ENCODE results near the gene AP1G1. TPM values are rescaled to one million over a fixed set of nuclear protein-coding genes. Genes with fewer than 3 reads are reported as not detected.

Gene AP1G1
- total RNA-seq, 2 experiments from 2014 or later: 65.9 to 66.9 TPM

DNA sequence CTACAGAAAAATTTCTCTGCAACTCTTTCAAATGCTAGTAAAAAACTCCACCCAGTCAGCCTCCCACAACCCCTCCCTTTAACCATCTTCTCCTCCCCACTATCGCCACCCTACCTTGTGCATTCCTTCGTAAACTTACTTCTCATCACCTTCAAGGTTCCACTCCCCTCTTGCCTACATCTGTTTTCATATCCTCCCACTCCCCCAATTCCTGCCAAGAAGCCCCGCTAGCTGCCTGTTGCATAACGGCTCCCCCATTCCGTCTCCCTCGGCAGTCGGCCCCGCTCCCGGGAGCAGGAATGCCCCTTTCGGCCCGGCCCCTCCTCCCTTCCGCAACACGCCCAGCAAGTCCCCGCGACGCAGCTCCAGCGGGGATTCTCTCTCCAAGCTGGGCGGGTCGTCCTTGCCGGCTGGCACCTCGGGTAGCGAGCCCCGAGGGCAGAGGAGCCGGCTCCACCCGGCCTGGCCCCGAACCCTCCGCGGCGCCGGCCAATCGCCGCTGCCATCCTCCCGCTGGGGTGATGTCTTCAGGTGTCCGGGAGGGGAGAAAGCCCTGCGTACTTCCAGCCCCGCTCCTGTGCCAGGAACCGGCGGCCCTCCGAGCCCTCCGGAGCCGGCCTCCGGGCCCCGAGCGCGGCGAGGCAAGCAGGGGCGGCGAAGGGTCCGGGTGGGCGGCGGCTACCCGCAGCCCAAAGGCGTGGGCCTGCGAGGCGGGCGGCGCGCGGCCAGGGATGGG, 85.7 kb downstream of the AP1G1 start:
- Mint-ChIP-seq H3K4me1 (ENCODE audit: low read depth) (peaks cover 15% of the 10 kb centered on the region), H3K4me3 (peak overlapping the region; percentile 94), H3K27me3 (peaks cover 7% of the 10 kb centered on the region), H3K36me3 (no peaks in the 10 kb centered on the region), H3K9me3 (no peaks in the 10 kb centered on the region), H3K27ac (peak overlapping the region; percentile 84)
- ChIA-PET CTCF (interaction anchor here (0.9 to 1.4 kb wide), 2 partner anchors 73 to 160 kb away, joined by 4 read pairs; no protein-coding TSS in a partner anchor), POLR2A (interaction anchor here (1.6 kb wide), 1 partner anchor 160 kb away, joined by 5 read pairs; no protein-coding TSS in a partner anchor)
- DNase-seq: peak; percentile 71
- intact Hi-C loops (cut with micrococcal nuclease): loop anchor here (1.0 to 10.0 kb wide), 5 partner anchors 159 to 369 kb away; partner anchors contain the start of genes DHODH, DHX38, IST1 and TXNL4B

GRCh38 chr16:71721066-71721740, 87.4 kb downstream of the AP1G1 start:
- Mint-ChIP-seq H3K27me3 (peaks cover 7% of the 10 kb centered on the region), H3K27ac (no peak overlapping the region), H3K9me3 (no peaks in the 10 kb centered on the region), H3K4me3 (no peak overlapping the region), H3K36me3 (no peaks in the 10 kb centered on the region), H3K4me1 (ENCODE audit: low read depth) (peaks cover 15% of the 10 kb centered on the region)
- ChIA-PET POLR2A (no interaction called here), CTCF (interaction anchor here (0.6 to 1.2 kb wide), 3 partner anchors 111 to 310 kb away, joined by 3 read pairs; no protein-coding TSS in a partner anchor)
- intact Hi-C loops (cut with micrococcal nuclease): loop anchor here (5.0 to 10.0 kb wide), 2 partner anchors 256 to 371 kb away; partner anchors contain the start of genes DHX38, TXNL4B and ZNF23
- DNase-seq: no peak

- no peak overlapping the region for H3K4me3 Mint-ChIP-seq
- no peak overlapping the region for H3K27ac Mint-ChIP-seq
- ChIA-PET CTCF (interaction anchor here (0.9 kb wide), 1 partner anchor 102 kb away, joined by 4 read pairs; no protein-coding TSS in a partner anchor), POLR2A (no interaction called here)
- peaks cover 2% of the 10 kb centered on the region for H3K36me3 Mint-ChIP-seq
- no peaks in the 10 kb centered on the region for H3K9me3 Mint-ChIP-seq
- no peak for DNase-seq
- H3K27me3 Mint-ChIP-seq: no peaks in the 10 kb centered on the region
- intact Hi-C loops (cut with micrococcal nuclease): no loop called here
- H3K4me1 Mint-ChIP-seq (ENCODE audit: low read depth): peaks cover 5% of the 10 kb centered on the region
Observed at GRCh38 chr16:71712501-71712900, 96.1 kb downstream of the AP1G1 start.

- CTCF ChIA-PET: no interaction called here
- peaks cover 2% of the 10 kb centered on the region for H3K36me3 Mint-ChIP-seq
- peaks cover 5% of the 10 kb centered on the region for H3K4me1 Mint-ChIP-seq (ENCODE audit: low read depth)
- H3K9me3 Mint-ChIP-seq: no peaks in the 10 kb centered on the region
- H3K4me3 Mint-ChIP-seq: no peak overlapping the region
- peak; percentile 22 for DNase-seq
- H3K27me3 Mint-ChIP-seq: no peaks in the 10 kb centered on the region
- intact Hi-C loops (cut with micrococcal nuclease): no loop called here
- no peak overlapping the region for H3K27ac Mint-ChIP-seq
- POLR2A ChIA-PET: no interaction called here
Observed at GRCh38 chr16:71711789-71712188, 96.8 kb downstream of the AP1G1 start.

DNA sequence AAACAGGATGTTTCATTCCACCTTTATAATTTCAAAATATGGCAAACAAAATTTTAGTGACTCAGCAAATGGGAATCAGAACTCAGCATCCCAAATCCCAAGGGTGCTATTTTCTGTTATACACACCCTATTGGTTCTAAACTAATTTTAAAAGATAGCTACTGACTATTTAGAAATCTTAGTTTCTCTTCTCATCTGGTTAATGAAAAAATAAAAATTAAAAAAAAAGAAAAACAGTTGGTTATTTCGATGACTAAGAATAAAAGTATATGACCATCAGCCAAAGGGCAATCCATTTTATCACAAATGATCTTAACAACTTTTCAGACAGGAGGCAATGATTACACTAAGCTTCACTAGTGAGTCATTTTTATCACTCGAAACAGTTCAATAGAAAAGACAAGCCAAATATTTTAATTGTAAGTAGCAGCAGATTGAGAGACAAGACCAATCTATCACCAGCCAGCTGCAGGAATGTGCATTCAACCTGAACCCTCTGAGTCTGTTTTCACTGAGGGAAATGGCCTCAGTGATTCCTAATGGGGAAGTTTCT, 99.3 kb downstream of the AP1G1 start:
- Mint-ChIP-seq H3K4me3 (no peak overlapping the region), H3K27me3 (no peaks in the 10 kb centered on the region), H3K36me3 (peaks cover 2% of the 10 kb centered on the region), H3K4me1 (ENCODE audit: low read depth) (peaks cover 5% of the 10 kb centered on the region), H3K27ac (no peak overlapping the region), H3K9me3 (no peaks in the 10 kb centered on the region)
- intact Hi-C loops (cut with micrococcal nuclease): no loop called here
- CTCF ChIA-PET: no interaction called here
- POLR2A ChIA-PET: no interaction called here
- no peak for DNase-seq

- H3K4me1 Mint-ChIP-seq (ENCODE audit: low read depth): peaks cover 5% of the 10 kb centered on the region
- POLR2A ChIA-PET: no interaction called here
- H3K27ac Mint-ChIP-seq: no peak overlapping the region
- H3K4me3 Mint-ChIP-seq: no peak overlapping the region
- no peaks in the 10 kb centered on the region for H3K9me3 Mint-ChIP-seq
- no peak for DNase-seq
- H3K27me3 Mint-ChIP-seq: no peaks in the 10 kb centered on the region
- CTCF ChIA-PET: no interaction called here
- peaks cover 2% of the 10 kb centered on the region for H3K36me3 Mint-ChIP-seq
- intact Hi-C loops (cut with micrococcal nuclease): no loop called here
Observed at GRCh38 chr16:71708696-71709095, 99.9 kb downstream of the AP1G1 start.

GRCh38 chr16:71707199-71707598, 101.4 kb downstream of the AP1G1 start:
- CTCF ChIA-PET: no interaction called here

DNA sequence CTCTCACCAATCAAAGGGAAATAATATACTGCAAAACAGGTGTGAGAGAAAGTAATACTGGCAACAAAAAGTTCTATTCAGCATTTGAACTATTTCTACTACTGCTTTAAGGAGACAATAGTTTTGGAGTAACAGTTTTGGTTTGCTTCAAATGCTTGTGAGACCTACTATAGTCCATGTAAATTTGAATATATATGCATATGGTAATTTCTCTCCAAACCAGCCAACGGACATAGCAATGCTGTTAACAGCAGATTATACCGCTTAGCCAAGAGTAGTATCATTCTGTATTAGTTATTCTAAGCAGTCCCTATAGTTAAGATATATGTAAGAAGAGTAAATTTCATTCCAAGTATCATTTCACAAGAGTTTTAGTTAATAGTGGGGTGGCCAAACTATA, 102.6 kb downstream of the AP1G1 start:
- Mint-ChIP-seq H3K27ac (no peak overlapping the region), H3K36me3 (no peaks in the 10 kb centered on the region), H3K4me3 (no peak overlapping the region), H3K9me3 (no peaks in the 10 kb centered on the region), H3K27me3 (no peaks in the 10 kb centered on the region), H3K4me1 (ENCODE audit: low read depth) (peaks cover 2% of the 10 kb centered on the region)
- POLR2A ChIA-PET: no interaction called here
- CTCF ChIA-PET: interaction anchor here (1.0 kb wide), 1 partner anchor 206 kb away, joined by 3 read pairs; no protein-coding TSS in a partner anchor
- intact Hi-C loops (cut with micrococcal nuclease): no loop called here
- DNase-seq: no peak

More at GRCh38 chr16:71707199-71707598, 101.4 kb downstream of the AP1G1 start:
- Mint-ChIP-seq H3K4me3 (no peak overlapping the region), H3K27me3 (no peaks in the 10 kb centered on the region), H3K4me1 (ENCODE audit: low read depth) (peaks cover 5% of the 10 kb centered on the region), H3K9me3 (no peaks in the 10 kb centered on the region), H3K27ac (no peak overlapping the region), H3K36me3 (no peaks in the 10 kb centered on the region)
- POLR2A ChIA-PET: no interaction called here
- intact Hi-C loops (cut with micrococcal nuclease): no loop called here
- no peak for DNase-seq

- Mint-ChIP-seq H3K4me1 (ENCODE audit: low read depth) (no peaks in the 10 kb centered on the region), H3K36me3 (no peaks in the 10 kb centered on the region), H3K27me3 (no peaks in the 10 kb centered on the region), H3K4me3 (no peak overlapping the region), H3K27ac (no peak overlapping the region), H3K9me3 (no peaks in the 10 kb centered on the region)
- ChIA-PET CTCF (no interaction called here), POLR2A (no interaction called here)
- DNase-seq: no peak
- intact Hi-C loops (cut with micrococcal nuclease): no loop called here
Observed at GRCh38 chr16:71703333-71703732, 105.3 kb downstream of the AP1G1 start.

GRCh38 chr16:71700831-71701230, 107.8 kb downstream of the AP1G1 start:
- POLR2A ChIA-PET: interaction anchor here (0.6 kb wide), 1 partner anchor 28 kb away, joined by 3 read pairs; no protein-coding TSS in a partner anchor
- Mint-ChIP-seq H3K9me3 (no peaks in the 10 kb centered on the region), H3K27ac (no peak overlapping the region), H3K27me3 (no peaks in the 10 kb centered on the region), H3K36me3 (no peaks in the 10 kb centered on the region), H3K4me1 (ENCODE audit: low read depth) (peaks cover 3% of the 10 kb centered on the region), H3K4me3 (no peak overlapping the region)
- intact Hi-C loops (cut with micrococcal nuclease): no loop called here
- CTCF ChIA-PET: interaction anchor here (0.6 to 1.6 kb wide), 3 partner anchors 261 to 1302 kb away, joined by 3 read pairs; no protein-coding TSS in a partner anchor
- no peak for DNase-seq

GRCh38 chr16:71698491-71698890, 110.1 kb downstream of the AP1G1 start:
- no peaks in the 10 kb centered on the region for H3K9me3 Mint-ChIP-seq
- CTCF ChIA-PET: interaction anchor here (0.7 kb wide), 1 partner anchor 261 kb away, joined by 3 read pairs; no protein-coding TSS in a partner anchor
- H3K27me3 Mint-ChIP-seq: no peaks in the 10 kb centered on the region
- peaks cover 3% of the 10 kb centered on the region for H3K4me1 Mint-ChIP-seq (ENCODE audit: low read depth)
- intact Hi-C loops (cut with micrococcal nuclease): no loop called here
- no peak overlapping the region for H3K4me3 Mint-ChIP-seq
- no peaks in the 10 kb centered on the region for H3K36me3 Mint-ChIP-seq
- no peak overlapping the region for H3K27ac Mint-ChIP-seq
- POLR2A ChIA-PET: no interaction called here
- DNase-seq: no peak

- Mint-ChIP-seq H3K9me3 (no peaks in the 10 kb centered on the region), H3K4me1 (ENCODE audit: low read depth) (peaks cover 3% of the 10 kb centered on the region), H3K27me3 (no peaks in the 10 kb centered on the region), H3K27ac (no peak overlapping the region), H3K36me3 (peaks cover 10% of the 10 kb centered on the region), H3K4me3 (no peak overlapping the region)
- ChIA-PET CTCF (no interaction called here), POLR2A (no interaction called here)
- intact Hi-C loops (cut with micrococcal nuclease): no loop called here
- DNase-seq: no peak
Observed at GRCh38 chr16:71693164-71693563, 115.5 kb downstream of the AP1G1 start.

Measured in activated CD4-positive, alpha-beta memory T cell treated with anti-CD3 and anti-CD28 coated beads for 36 hours (primary cell).